GM23338 (cell line): Measurements from ENCODE around the gene CAMTA1. TPM values are rescaled to one million over a fixed set of nuclear protein-coding genes. Genes with fewer than 3 reads are reported as not detected.

Experiments used
- ATAC-seq: fragments of 200-7000 bp; cut with Tn5 transposase; 3 replicates; pipeline ENCODE4 v1.9.1; 2020
- DNase-seq: peaks from one replicate; pipeline ENCODE4 v3.0.0-alpha.2; 2015; ENCODE audit warnings: low spot score
- H2AFZ ChIP-seq: fragments of 200-600 bp; sonication (generic); 2 replicates; pipeline ENCODE4 v1.8.0; 2016; ENCODE audit warnings: antibody characterized with exemption, mild to moderate bottlenecking, moderate library complexity
- H3F3A ChIP-seq: fragments of 200-600 bp; sonication (generic); replicated peaks from 2 replicates; pipeline ENCODE4 v1.8.0; 2017; ENCODE audit warnings: antibody characterized with exemption, mixed run types, low read depth
- H3K27ac ChIP-seq: fragments of 200-600 bp; sonication (generic); 2 replicates; pipeline ENCODE4 v1.6.1; 2016; ENCODE audit warnings: low read depth
- H3K27me3 ChIP-seq: fragments of 200-600 bp; sonication (generic); 2 replicates; pipeline ENCODE4 v1.8.0; 2016; ENCODE audit warnings: mild to moderate bottlenecking, mixed run types, moderate library complexity; ENCODE audit not compliant: insufficient read depth
- H3K36me3 ChIP-seq: fragments of 200-600 bp; sonication (generic); 2 replicates; pipeline ENCODE4 v1.8.0; 2016; ENCODE audit warnings: mild to moderate bottlenecking; ENCODE audit not compliant: insufficient read depth
- H3K4me1 ChIP-seq: fragments of 200-600 bp; sonication (generic); 2 replicates; pipeline ENCODE4 v1.8.0; 2016; ENCODE audit warnings: mild to moderate bottlenecking, moderate library complexity; ENCODE audit not compliant: insufficient read depth
- H3K4me2 ChIP-seq: fragments of 200-600 bp; sonication (generic); 2 replicates; pipeline ENCODE4 v1.7.1; 2017; ENCODE audit warnings: mixed run types
- H3K4me3 ChIP-seq: fragments of 200-600 bp; sonication (generic); 2 replicates; pipeline ENCODE4 v1.6.1; 2016; ENCODE audit warnings: mixed run types
- H3K79me2 ChIP-seq: fragments of 200-600 bp; sonication (generic); replicated peaks from 2 replicates; pipeline ENCODE4 v1.8.0; 2017; ENCODE audit warnings: mild to moderate bottlenecking; ENCODE audit not compliant: insufficient read depth
- H3K9me2 ChIP-seq: fragments of 200-600 bp; sonication (generic); 2 replicates; pipeline ENCODE4 v1.8.0; 2017; ENCODE audit not compliant: insufficient read depth
- H4K20me1 ChIP-seq: fragments of 200-600 bp; sonication (generic); replicated peaks from 2 replicates; pipeline ENCODE4 v1.8.0; 2017; ENCODE audit warnings: mild to moderate bottlenecking; ENCODE audit not compliant: insufficient read depth
- H3K27ac Mint-ChIP-seq: 2 replicates; pipeline ENCODE4 v1.8.0; 2020; ENCODE audit warnings: inconsistent platforms, mild to moderate bottlenecking, moderate library complexity, mixed read lengths
- H3K27me3 Mint-ChIP-seq: 3 replicates; pipeline ENCODE4 v1.8.0; 2022; ENCODE audit warnings: low read depth, mild to moderate bottlenecking, moderate library complexity, mixed read lengths, inconsistent platforms; ENCODE audit not compliant: insufficient read depth, poor library complexity
- H3K36me3 Mint-ChIP-seq: 3 replicates; pipeline ENCODE4 v1.8.0; 2021; ENCODE audit warnings: low read depth, mild to moderate bottlenecking, inconsistent platforms, moderate library complexity, mixed read lengths
- H3K4me1 Mint-ChIP-seq: 3 replicates; pipeline ENCODE4 v1.8.0; 2020; ENCODE audit warnings: mild to moderate bottlenecking, inconsistent platforms, mixed read lengths
- H3K4me3 Mint-ChIP-seq: 3 replicates; pipeline ENCODE4 v1.8.0; 2021; ENCODE audit warnings: moderate library complexity, mild to moderate bottlenecking, inconsistent platforms, mixed read lengths
- H3K9me3 Mint-ChIP-seq: 3 replicates; pipeline ENCODE4 v1.8.0; 2020; ENCODE audit warnings: moderate library complexity, mild to moderate bottlenecking, inconsistent platforms, mixed read lengths
- CREB1 ChIP-seq: fragments of 250-450 bp; sonication (Bioruptor Pico); IDR thresholded peaks from 2 replicates; pipeline ENCODE4 v1.5.0; 2020; ENCODE audit warnings: low read depth, mild to moderate bottlenecking, moderate library complexity
- CTCF ChIP-seq, 2 experiments: fragments of 200-600 bp in 1 of 2; sonication (generic) in 1 of 2; conservative IDR thresholded peaks; 2 replicates each; pipeline versions ENCODE4 v1.5.1 to v1.6.1; 2016 to 2017; ENCODE audit warnings: antibody characterized with exemption in 2 of 2, low read depth in 2 of 2, mild to moderate bottlenecking in 2 of 2, moderate library complexity in 1 of 2
- ETS1 ChIP-seq: IDR thresholded peaks from 2 replicates; pipeline ENCODE4 v1.6.1; 2016; ENCODE audit warnings: antibody characterized with exemption
- EZH2 ChIP-seq: fragments of 200-600 bp; sonication (generic); IDR thresholded peaks from one replicate; pipeline ENCODE4 v1.8.0; 2017; ENCODE audit warnings: antibody characterized with exemption, mild to moderate bottlenecking, low read depth; ENCODE audit not compliant: unreplicated experiment
- EZH2phosphoT487 ChIP-seq: fragments of 200-600 bp; sonication (generic); IDR thresholded peaks from one replicate; pipeline ENCODE4 v1.8.1; 2018; ENCODE audit warnings: antibody characterized with exemption; ENCODE audit not compliant: unreplicated experiment
- JUNB ChIP-seq: IDR thresholded peaks from one replicate; pipeline ENCODE4 v1.6.1; 2016; ENCODE audit warnings: antibody characterized with exemption; ENCODE audit not compliant: unreplicated experiment
- NANOG ChIP-seq: IDR thresholded peaks from 2 replicates; pipeline ENCODE4 v1.6.1; 2016; ENCODE audit warnings: antibody characterized with exemption, borderline replicate concordance
- POLR2AphosphoS5 ChIP-seq: IDR thresholded peaks from 2 replicates; pipeline ENCODE4 v1.6.1; 2016; ENCODE audit warnings: antibody characterized with exemption, low read depth
- STAT1 ChIP-seq: IDR thresholded peaks from one replicate; pipeline ENCODE4 v1.6.1; 2016; ENCODE audit warnings: antibody characterized with exemption; ENCODE audit not compliant: unreplicated experiment
- ZNF462 ChIP-seq: fragments of 250-450 bp; sonication (Bioruptor Pico); IDR thresholded peaks from 2 replicates; pipeline ENCODE4 v1.5.0; 2020; ENCODE audit warnings: mild to moderate bottlenecking, moderate library complexity
- polyA plus RNA-seq: library from polyadenylated mRNA; unstranded; fragments of >200 nt; fragmentation: Nextera tagmentation; extraction: Ambion mirVana; gene quantifications from 2 replicates; pipeline ENCODE4 v1.2.1, GENCODE V29; 2016
- total RNA-seq: library from RNA; depleted of rRNA; stranded (reverse); fragments of >200 nt; shearing (Covaris generic); gene quantifications from 2 replicates; pipeline ENCODE4 v1.2.3, GENCODE V29; 2014

CAMTA1 gene
- total and polyA plus RNA-seq, 2 experiments from 2014 or later = 115 to 519 TPM

- Histone ChIP-seq H3F3A (no peaks in the 10 kb centered on the region), H4K20me1 (no peaks in the 10 kb centered on the region), H2AFZ (no peak overlapping the region), H3K4me3 (no peak overlapping the region), H3K4me2 (no peak overlapping the region), H3K27ac (no peak overlapping the region), H3K27me3 (no peaks in the 10 kb centered on the region), H3K36me3 (no peaks in the 10 kb centered on the region), H3K9me2 (peaks cover 4% of the 10 kb centered on the region; the same call in 1 of the 2 replicates), H3K4me1 (no peaks in the 10 kb centered on the region), H3K79me2 (no peaks in the 10 kb centered on the region)
- no peak overlapping the region for H3K27ac Mint-ChIP-seq
- ATAC-seq = no peak
- H3K4me3 Mint-ChIP-seq = no peak overlapping the region
- DNase-seq = no peak
- H3K4me1 Mint-ChIP-seq = peaks cover 2% of the 10 kb centered on the region; the same call in 1 of the 3 replicates
- no peaks in the 10 kb centered on the region for H3K9me3 Mint-ChIP-seq
- peaks cover 7% of the 10 kb centered on the region for H3K27me3 Mint-ChIP-seq
- no peak for TF ChIP-seq ETS1
- H3K36me3 Mint-ChIP-seq = no peaks in the 10 kb centered on the region; the same call in 2 of the 3 replicates
Measured at GRCh38 chr1:7566417-7567375, 781.4 kb downstream of the CAMTA1 start.

- Histone ChIP-seq H2AFZ (no peak overlapping the region), H3K4me3 (no peak overlapping the region), H3K4me1 (no peaks in the 10 kb centered on the region), H3K9me2 (peaks cover 4% of the 10 kb centered on the region; the same call in 1 of the 2 replicates), H3K79me2 (no peaks in the 10 kb centered on the region), H3K36me3 (no peaks in the 10 kb centered on the region), H3K4me2 (no peak overlapping the region), H4K20me1 (no peaks in the 10 kb centered on the region), H3F3A (no peaks in the 10 kb centered on the region), H3K27ac (no peak overlapping the region), H3K27me3 (no peaks in the 10 kb centered on the region)
- DNase-seq (no peak), ATAC-seq (no peak)
- H3K4me3 Mint-ChIP-seq = no peak overlapping the region
- H3K27ac Mint-ChIP-seq = no peak overlapping the region
- peaks cover 6% of the 10 kb centered on the region for H3K27me3 Mint-ChIP-seq
- H3K9me3 Mint-ChIP-seq = no peaks in the 10 kb centered on the region
- H3K36me3 Mint-ChIP-seq = no peaks in the 10 kb centered on the region; the same call in 2 of the 3 replicates
- H3K4me1 Mint-ChIP-seq = peaks cover under 1% of the 10 kb centered on the region; the same call in 1 of the 3 replicates
- TF ChIP-seq CTCF (conservative IDR thresholded peaks at IDR 0.05; ENCODE audit: low read depth in 2 of 2) (no peak), EZH2 (no peak), NANOG (no peak), POLR2AphosphoS5 (no peak), EZH2phosphoT487 (no peak), STAT1 (no peak), CREB1 (CRISPR knock-in tag) (no peak), JUNB (no peak), ZNF462 (CRISPR knock-in tag) (no peak), ETS1 (no peak)
Measured at GRCh38 chr1:7567376-7567775, 782.1 kb downstream of the CAMTA1 start.
